ENCODE results near the gene SLC7A8. TPM values are rescaled to one million over a fixed set of nuclear protein-coding genes. Genes with fewer than 3 reads are reported as not detected.

The SLC7A8 gene
- total and polyA plus RNA-seq, 2 experiments from 2014 or later = 117 to 124 TPM

DNA sequence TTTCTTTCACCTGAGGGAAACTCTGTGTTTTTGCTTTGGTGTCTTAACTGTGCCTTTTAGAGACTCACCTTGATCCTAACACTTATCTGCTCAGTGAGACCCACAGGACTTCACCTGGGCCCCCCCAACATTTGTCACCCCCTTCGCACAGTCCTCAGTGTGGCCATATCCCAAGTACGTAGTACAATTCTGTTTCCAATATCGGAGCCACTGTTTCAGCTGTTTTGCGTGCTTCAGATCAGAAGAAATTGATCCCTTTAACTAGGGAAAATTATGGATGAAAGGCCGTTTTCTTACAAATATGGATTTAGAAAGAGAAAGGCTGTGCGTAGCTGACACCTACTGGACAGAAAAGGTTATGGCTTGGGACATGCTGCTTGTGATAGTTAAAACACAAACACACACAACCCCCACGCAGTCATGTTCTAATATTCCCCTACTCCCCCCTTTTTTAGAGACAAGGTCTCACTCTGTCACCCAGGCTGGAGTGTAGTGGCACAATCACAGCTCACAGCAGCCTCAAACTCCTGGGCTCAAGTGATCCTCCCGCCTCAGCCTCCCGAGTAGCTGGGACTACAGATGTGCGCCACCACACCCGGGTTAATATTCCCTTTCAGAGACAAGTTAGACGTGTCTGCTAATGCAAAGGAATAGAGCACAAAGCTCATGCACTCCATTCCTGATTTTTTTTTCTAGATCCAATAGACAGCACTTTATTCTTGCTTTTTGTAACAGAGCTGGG lies 3.6 kb upstream of the SLC7A8 start:
- Mint-ChIP-seq H3K4me3 (no peak overlapping the region), H3K4me1 (peaks cover 21% of the 10 kb centered on the region), H3K9me3 (no peaks in the 10 kb centered on the region), H3K27me3 (ENCODE audit: insufficient read depth, low read depth, poor library complexity) (peaks cover 2% of the 10 kb centered on the region), H3K27ac (no peak overlapping the region), H3K36me3 (ENCODE audit: low read depth) (no peaks in the 10 kb centered on the region)
- DNase-seq (ENCODE audit: low spot score) (peak; percentile 70), ATAC-seq (peak; percentile 8; the same call in 2 of the 3 replicates)
- no peak for TF ChIP-seq EZH2 (IDR thresholded peaks at IDR 0.05; ENCODE audit: low read depth, unreplicated experiment)
- TF ChIP-seq, protein P1, sequence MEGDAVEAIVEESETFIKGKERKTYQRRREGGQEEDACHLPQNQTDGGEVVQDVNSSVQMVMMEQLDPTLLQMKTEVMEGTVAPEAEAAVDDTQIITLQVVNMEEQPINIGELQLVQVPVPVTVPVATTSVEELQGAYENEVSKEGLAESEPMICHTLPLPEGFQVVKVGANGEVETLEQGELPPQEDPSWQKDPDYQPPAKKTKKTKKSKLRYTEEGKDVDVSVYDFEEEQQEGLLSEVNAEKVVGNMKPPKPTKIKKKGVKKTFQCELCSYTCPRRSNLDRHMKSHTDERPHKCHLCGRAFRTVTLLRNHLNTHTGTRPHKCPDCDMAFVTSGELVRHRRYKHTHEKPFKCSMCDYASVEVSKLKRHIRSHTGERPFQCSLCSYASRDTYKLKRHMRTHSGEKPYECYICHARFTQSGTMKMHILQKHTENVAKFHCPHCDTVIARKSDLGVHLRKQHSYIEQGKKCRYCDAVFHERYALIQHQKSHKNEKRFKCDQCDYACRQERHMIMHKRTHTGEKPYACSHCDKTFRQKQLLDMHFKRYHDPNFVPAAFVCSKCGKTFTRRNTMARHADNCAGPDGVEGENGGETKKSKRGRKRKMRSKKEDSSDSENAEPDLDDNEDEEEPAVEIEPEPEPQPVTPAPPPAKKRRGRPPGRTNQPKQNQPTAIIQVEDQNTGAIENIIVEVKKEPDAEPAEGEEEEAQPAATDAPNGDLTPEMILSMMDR (conservative IDR thresholded peaks at IDR 0.05; ENCODE audit: low read depth in 2 of 2) = peak; percentile 83 to 84
- Histone ChIP-seq H3K4me1 (ENCODE audit: insufficient read depth) (peaks cover 26% of the 10 kb centered on the region), H3F3A (replicated peaks; ENCODE audit: low read depth) (no peaks in the 10 kb centered on the region), H3K36me3 (ENCODE audit: insufficient read depth) (no peaks in the 10 kb centered on the region), H3K27me3 (ENCODE audit: insufficient read depth) (no peaks in the 10 kb centered on the region), H3K4me3 (no peak overlapping the region), H2AFZ (peak overlapping the region; percentile 57; the same call in 1 of the 2 replicates), H3K9me2 (ENCODE audit: insufficient read depth) (no peaks in the 10 kb centered on the region), H4K20me1 (replicated peaks; ENCODE audit: insufficient read depth) (no peaks in the 10 kb centered on the region), H3K4me2 (0 out of 2 replicates have a peak overlapping the region, but pooled peaks have one; percentile 48), H3K79me2 (replicated peaks; ENCODE audit: insufficient read depth) (peaks cover 4% of the 10 kb centered on the region), H3K27ac (ENCODE audit: low read depth) (no peak overlapping the region)

DNA sequence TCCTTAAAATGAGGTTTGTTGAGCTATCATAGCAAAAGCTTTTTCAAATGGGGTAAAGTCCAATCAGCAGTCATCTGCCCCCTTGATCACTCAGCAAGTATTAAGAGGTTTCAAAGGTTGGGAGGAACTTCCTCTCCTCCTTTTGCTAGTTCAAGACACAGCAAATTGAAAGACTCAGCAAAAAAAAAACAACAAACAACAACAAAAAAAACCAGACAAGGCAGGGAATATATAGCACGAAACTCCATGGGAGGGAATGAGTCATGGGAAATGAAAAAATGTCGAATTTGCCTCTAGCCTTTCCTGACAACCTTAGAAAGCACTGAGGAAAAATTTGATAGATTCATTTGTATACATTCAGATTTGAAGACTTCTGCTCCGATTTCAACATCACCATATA lies 1.6 kb upstream of the SLC7A8 start:
- ATAC-seq (no peak), DNase-seq (ENCODE audit: low spot score) (no peak)
- no peaks in the 10 kb centered on the region for H3F3A ChIP-seq (replicated peaks; ENCODE audit: low read depth)
- H3K27ac ChIP-seq (ENCODE audit: low read depth) = no peak overlapping the region
- no peak overlapping the region for H3K4me2 ChIP-seq
- no peaks in the 10 kb centered on the region for H3K9me3 Mint-ChIP-seq
- H3K36me3 Mint-ChIP-seq (ENCODE audit: low read depth) = peaks cover 14% of the 10 kb centered on the region; the same call in 2 of the 3 replicates
- H3K9me2 ChIP-seq (ENCODE audit: insufficient read depth) = no peaks in the 10 kb centered on the region
- peaks cover 35% of the 10 kb centered on the region for H3K4me1 Mint-ChIP-seq
- no peaks in the 10 kb centered on the region for H3K36me3 ChIP-seq (ENCODE audit: insufficient read depth)
- H3K27me3 Mint-ChIP-seq (ENCODE audit: insufficient read depth, low read depth, poor library complexity) = no peaks in the 10 kb centered on the region
- peaks cover 3% of the 10 kb centered on the region; the same call in 1 of the 2 replicates for H4K20me1 ChIP-seq (replicated peaks; ENCODE audit: insufficient read depth)
- no peaks in the 10 kb centered on the region for H3K27me3 ChIP-seq (ENCODE audit: insufficient read depth)
- no peak overlapping the region for H3K4me3 ChIP-seq
- H3K27ac Mint-ChIP-seq = peak overlapping the region; percentile 61
- TF ChIP-seq EZH2phosphoT487 (IDR thresholded peaks at IDR 0.05; ENCODE audit: unreplicated experiment) = no peak
- no peak for TF ChIP-seq NANOG (IDR thresholded peaks at IDR 0.05; ENCODE audit: borderline replicate concordance)
- TF ChIP-seq POLR2AphosphoS5 (IDR thresholded peaks at IDR 0.05; ENCODE audit: low read depth) = no peak
- TF ChIP-seq, protein P2, sequence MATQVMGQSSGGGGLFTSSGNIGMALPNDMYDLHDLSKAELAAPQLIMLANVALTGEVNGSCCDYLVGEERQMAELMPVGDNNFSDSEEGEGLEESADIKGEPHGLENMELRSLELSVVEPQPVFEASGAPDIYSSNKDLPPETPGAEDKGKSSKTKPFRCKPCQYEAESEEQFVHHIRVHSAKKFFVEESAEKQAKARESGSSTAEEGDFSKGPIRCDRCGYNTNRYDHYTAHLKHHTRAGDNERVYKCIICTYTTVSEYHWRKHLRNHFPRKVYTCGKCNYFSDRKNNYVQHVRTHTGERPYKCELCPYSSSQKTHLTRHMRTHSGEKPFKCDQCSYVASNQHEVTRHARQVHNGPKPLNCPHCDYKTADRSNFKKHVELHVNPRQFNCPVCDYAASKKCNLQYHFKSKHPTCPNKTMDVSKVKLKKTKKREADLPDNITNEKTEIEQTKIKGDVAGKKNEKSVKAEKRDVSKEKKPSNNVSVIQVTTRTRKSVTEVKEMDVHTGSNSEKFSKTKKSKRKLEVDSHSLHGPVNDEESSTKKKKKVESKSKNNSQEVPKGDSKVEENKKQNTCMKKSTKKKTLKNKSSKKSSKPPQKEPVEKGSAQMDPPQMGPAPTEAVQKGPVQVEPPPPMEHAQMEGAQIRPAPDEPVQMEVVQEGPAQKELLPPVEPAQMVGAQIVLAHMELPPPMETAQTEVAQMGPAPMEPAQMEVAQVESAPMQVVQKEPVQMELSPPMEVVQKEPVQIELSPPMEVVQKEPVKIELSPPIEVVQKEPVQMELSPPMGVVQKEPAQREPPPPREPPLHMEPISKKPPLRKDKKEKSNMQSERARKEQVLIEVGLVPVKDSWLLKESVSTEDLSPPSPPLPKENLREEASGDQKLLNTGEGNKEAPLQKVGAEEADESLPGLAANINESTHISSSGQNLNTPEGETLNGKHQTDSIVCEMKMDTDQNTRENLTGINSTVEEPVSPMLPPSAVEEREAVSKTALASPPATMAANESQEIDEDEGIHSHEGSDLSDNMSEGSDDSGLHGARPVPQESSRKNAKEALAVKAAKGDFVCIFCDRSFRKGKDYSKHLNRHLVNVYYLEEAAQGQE (IDR thresholded peaks at IDR 0.05; ENCODE audit: unreplicated experiment) = no peak
- no peak overlapping the region for H2AFZ ChIP-seq
- H3K4me1 ChIP-seq (ENCODE audit: insufficient read depth) = peaks cover 41% of the 10 kb centered on the region
- H3K79me2 ChIP-seq (replicated peaks; ENCODE audit: insufficient read depth) = peaks cover 24% of the 10 kb centered on the region
- no peak overlapping the region for H3K4me3 Mint-ChIP-seq
